Measurements from ENCODE around the gene CD200.

DNA sequence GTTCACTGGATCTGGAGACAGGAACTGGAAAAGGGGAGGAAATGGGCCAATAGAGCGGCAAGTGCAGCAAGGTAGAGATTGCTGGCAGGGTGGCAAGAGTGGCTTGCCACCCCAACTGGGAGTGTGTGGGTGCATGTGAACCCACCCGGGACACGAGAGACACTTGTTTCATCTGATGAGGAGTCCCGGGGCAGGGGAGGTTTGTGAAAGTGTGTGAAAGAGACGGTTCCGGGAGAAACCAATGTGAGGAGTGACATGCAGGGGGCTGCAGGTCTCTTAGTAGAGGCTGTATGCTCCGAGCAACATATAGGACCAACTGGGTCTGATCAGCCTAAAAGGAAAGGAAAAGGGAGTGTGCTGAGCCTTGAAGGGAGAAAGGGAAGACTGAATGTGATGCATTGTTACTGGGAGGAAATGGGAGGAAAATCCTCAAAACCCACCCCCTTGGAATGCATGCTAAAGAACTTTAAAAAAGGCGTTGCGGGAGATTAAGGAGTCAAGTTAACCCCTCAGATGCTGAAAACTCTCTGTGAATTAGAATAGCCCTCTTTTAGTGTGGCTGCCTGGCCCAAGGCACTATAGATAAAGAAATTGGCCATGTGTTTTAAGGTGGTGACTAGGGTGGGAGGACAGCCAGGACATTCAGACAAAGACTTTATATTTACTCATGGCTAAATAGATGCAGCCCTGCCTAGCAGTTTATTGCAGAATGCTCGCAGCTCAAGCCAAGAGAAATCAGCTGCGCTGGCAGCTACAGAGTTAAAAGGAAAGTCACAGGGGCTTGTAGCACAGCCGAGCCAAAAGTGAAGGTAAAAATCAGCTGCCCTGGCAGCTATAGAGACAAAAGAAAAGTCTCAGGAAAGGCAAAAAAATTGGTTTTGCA is 29.8 kb upstream of the CD200 start:
- TF ChIP-seq, protein P1, sequence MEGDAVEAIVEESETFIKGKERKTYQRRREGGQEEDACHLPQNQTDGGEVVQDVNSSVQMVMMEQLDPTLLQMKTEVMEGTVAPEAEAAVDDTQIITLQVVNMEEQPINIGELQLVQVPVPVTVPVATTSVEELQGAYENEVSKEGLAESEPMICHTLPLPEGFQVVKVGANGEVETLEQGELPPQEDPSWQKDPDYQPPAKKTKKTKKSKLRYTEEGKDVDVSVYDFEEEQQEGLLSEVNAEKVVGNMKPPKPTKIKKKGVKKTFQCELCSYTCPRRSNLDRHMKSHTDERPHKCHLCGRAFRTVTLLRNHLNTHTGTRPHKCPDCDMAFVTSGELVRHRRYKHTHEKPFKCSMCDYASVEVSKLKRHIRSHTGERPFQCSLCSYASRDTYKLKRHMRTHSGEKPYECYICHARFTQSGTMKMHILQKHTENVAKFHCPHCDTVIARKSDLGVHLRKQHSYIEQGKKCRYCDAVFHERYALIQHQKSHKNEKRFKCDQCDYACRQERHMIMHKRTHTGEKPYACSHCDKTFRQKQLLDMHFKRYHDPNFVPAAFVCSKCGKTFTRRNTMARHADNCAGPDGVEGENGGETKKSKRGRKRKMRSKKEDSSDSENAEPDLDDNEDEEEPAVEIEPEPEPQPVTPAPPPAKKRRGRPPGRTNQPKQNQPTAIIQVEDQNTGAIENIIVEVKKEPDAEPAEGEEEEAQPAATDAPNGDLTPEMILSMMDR (IDR thresholded peaks at IDR 0.05 in 4 of 5, conservative IDR thresholded peaks at IDR 0.05 in 1 of 5): no peak
- TF ChIP-seq POLR2A (IDR thresholded peaks at IDR 0.05): no peak

Data from gastrocnemius medialis (tissue), 4 donors.